Fibroblast of peridontal ligament (primary cell): ENCODE measurements around the gene USP17L30.
"Not testable (repeated sequence)": the region's sequence is repeated elsewhere in the genome, so short reads cannot be mapped to it uniquely, and the experiment has no call there.

Experiments used
- DNase-seq: peaks from one replicate; pipeline ENCODE4 v3.0.0-alpha.2; 2010; ENCODE audit errors: extremely low read depth

The USP17L30 gene

DNA sequence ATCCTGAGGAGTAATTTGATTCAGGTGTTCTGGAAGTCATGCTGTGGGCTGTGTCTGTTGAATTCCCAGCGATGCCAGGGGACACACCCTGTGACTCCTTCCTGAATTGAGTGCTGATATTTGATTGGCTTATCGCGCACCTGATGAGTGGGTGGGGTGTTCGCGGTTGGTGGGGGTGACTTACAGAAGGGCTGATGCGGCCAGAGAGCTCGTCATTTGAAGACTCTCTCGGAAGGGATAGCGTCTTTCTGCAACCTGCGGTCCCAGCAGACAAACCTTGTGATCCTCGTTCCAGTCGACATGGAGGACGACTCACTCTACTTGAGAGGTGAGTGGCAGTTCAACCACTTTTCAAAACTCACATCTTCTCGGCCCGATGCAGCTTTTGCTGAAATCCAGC, at the start of gene USP17L30:
Gene USP17L30, plus strand, starts transcription at position 301 of the 400 bp plus-strand sequence. Its CDS starts 0 bp downstream, at position 301.
- DNase-seq: not testable (repeated sequence)

- DNase-seq: not testable (repeated sequence)
These were observed 38.7 kb upstream of the USP17L30 start for GRCh38 chr4:9324191-9324590.

GRCh38 chr4:9324865-9325264, 38.1 kb upstream of the USP17L30 start, which contains the start of gene USP17L24:
USP17L24 (plus strand) TSS chr4:9325165; CDS start chr4:9325165, 0 bp downstream.
- not testable (repeated sequence) for DNase-seq

DNA sequence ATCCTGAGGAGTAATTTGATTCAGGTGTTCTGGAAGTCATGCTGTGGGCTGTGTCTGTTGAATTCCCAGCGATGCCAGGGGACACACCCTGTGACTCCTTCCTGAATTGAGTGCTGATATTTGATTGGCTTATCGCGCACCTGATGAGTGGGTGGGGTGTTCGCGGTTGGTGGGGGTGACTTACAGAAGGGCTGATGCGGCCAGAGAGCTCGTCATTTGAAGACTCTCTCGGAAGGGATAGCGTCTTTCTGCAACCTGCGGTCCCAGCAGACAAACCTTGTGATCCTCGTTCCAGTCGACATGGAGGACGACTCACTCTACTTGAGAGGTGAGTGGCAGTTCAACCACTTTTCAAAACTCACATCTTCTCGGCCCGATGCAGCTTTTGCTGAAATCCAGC, 33.3 kb upstream of the USP17L30 start, which contains the start of gene USP17L25:
Gene USP17L25, plus strand, starts transcription at position 301 of the 400 bp plus-strand sequence. Its CDS starts 0 bp downstream, at position 301.
- DNase-seq: not testable (repeated sequence)

DNA sequence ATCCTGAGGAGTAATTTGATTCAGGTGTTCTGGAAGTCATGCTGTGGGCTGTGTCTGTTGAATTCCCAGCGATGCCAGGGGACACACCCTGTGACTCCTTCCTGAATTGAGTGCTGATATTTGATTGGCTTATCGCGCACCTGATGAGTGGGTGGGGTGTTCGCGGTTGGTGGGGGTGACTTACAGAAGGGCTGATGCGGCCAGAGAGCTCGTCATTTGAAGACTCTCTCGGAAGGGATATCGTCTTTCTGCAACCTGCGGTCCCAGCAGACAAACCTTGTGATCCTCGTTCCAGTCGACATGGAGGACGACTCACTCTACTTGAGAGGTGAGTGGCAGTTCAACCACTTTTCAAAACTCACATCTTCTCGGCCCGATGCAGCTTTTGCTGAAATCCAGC, 28.6 kb upstream of the USP17L30 start, which contains the start of gene USP17L26:
Gene USP17L26, plus strand, starts transcription at position 301 of the 400 bp plus-strand sequence. Its CDS starts 0 bp downstream, at position 301.
- DNase-seq: not testable (repeated sequence)

DNA sequence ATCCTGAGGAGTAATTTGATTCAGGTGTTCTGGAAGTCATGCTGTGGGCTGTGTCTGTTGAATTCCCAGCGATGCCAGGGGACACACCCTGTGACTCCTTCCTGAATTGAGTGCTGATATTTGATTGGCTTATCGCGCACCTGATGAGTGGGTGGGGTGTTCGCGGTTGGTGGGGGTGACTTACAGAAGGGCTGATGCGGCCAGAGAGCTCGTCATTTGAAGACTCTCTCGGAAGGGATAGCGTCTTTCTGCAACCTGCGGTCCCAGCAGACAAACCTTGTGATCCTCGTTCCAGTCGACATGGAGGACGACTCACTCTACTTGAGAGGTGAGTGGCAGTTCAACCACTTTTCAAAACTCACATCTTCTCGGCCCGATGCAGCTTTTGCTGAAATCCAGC, 23.8 kb upstream of the USP17L30 start, which contains the start of gene USP17L5:
Gene USP17L5, plus strand, starts transcription at position 301 of the 400 bp plus-strand sequence. Its CDS starts 0 bp downstream, at position 301.
- DNase-seq: not testable (repeated sequence)

- not testable (repeated sequence) for DNase-seq
These were observed 19.1 kb upstream of the USP17L30 start, which contains the start of gene USP17L27 for GRCh38 chr4:9343848-9344247. USP17L27 (plus strand) TSS chr4:9344148; CDS start chr4:9344148, 0 bp downstream.

- DNase-seq: not testable (repeated sequence)
These were observed 14.3 kb upstream of the USP17L30 start, which contains the start of gene USP17L28 for GRCh38 chr4:9348593-9348992. USP17L28 (plus strand) TSS chr4:9348893; CDS start chr4:9348893, 0 bp downstream.

DNA sequence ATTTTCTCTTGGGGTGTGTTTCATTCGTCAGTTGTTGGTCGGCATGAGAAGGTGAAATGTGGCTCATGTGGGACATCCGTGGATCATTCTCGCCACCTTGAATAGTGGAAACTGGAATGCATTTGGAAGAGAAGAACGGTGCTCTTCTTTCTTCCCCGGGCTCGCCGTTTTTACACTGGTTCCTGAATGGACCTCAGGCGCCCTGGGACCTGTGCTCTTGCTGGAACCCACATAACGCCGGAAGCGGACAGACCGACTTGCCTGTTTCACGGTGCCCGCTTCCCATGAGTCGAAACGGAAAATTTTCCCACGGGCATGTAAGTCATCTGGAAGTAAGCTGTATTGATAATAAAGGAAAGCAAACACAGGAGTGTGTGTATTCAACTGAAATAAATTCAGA, 12.1 kb upstream of the USP17L30 start:
- DNase-seq: not testable (repeated sequence)

DNA sequence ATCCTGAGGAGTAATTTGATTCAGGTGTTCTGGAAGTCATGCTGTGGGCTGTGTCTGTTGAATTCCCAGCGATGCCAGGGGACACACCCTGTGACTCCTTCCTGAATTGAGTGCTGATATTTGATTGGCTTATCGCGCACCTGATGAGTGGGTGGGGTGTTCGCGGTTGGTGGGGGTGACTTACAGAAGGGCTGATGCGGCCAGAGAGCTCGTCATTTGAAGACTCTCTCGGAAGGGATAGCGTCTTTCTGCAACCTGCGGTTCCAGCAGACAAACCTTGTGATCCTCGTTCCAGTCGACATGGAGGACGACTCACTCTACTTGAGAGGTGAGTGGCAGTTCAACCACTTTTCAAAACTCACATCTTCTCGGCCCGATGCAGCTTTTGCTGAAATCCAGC, 9.6 kb upstream of the USP17L30 start, which contains the start of gene USP17L29:
Gene USP17L29, plus strand, starts transcription at position 301 of the 400 bp plus-strand sequence. Its CDS starts 0 bp downstream, at position 301.
- DNase-seq: not testable (repeated sequence)

- DNase-seq: not testable (repeated sequence)
These were observed 17.0 kb downstream of the USP17L30 start for GRCh38 chr4:9379881-9380280.

DNA sequence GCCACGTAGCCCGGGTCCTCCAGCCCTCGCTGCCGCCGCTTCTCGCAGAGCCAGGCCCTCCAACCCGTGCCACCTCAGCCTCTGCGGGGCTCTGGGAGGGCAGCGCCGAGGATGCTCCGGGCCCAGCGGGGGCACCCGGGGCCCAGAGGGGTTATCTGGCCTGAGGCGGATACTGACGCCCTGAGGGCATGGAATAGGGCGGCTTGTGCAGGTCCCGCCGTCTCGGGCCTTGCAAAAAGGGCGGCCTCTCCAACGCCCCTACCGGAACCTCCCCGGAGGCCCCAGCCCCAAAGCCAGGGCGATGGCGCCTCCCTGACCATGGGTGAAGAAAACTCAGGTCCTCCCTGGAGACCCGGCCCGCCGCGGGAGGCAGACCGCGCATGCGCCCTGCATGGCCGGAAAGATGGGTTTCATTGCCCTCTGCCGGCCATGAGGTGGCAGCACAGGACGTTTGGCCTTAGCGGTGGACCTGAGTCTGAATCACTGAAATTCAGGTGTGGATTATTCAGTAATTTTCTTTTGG, 18.1 kb downstream of the USP17L30 start:
- not testable (repeated sequence) for DNase-seq

DNA sequence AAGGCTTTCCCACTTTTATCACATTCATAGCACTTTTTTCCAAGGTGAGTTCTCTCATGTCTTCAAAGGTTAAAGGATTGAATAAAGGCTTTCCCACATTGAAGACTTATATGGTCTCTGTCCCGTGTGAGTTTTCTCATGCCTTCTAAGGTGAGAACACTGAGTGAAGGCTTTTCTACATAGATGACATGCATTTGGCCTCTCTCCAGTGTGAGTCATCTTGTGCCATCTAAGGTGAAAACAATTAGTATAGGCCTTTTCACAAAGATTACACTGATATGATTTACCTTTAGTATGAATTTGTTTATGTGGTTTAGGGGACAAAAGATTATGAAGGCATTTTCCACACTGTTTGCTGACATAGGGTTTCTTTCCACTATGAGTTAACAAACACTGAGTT, 21.2 kb downstream of the USP17L30 start:
- DNase-seq: no peak

DNA sequence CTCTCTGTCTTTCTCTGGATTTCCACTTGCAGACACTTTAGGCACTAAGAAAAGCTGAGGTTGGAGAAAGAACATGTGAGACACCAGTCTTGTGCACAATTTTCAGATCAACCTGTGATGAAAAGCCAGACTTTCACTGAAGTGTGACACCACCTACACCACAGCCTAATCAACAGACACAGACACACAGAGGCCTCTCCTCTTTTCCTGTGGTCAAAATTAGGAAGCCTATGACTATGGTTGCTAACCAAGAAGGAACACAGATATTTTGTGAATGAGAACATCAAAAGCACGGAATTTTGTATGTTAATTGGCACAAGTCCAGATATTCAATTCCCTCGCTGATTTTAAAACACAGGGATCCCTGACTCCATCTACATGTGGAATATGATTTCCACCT, 26.1 kb downstream of the USP17L30 start:
- not testable (repeated sequence) for DNase-seq

GRCh38 chr4:9405774-9406173, 42.8 kb downstream of the USP17L30 start:
- DNase-seq: not testable (repeated sequence)

- not testable (repeated sequence) for DNase-seq
These were observed 43.6 kb downstream of the USP17L30 start for GRCh38 chr4:9406491-9406890.

DNA sequence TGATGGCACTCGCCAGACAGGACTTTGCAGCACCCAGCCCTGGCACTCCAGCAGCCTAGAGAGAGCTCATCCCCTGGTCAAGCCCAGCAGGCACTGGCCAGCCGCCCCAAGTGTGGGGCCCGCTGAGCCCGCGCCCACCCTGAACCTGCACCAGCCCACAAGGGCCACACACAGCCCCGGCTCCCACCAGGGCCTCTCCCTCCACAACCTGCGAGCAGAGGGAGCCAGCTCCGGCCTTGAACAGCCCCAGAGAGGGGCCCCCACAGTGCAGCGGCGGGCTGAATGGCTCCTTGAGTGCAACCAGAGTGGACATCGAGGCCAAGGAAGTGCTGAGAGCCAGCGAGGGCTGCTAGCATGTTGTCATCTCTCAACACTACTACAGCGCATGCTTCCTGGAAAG, 46.9 kb downstream of the USP17L30 start:
- no peak for DNase-seq
